Left lung (tissue), 10 donors: Measurements from ENCODE around the gene INSYN2A. TPM values are rescaled to one million over a fixed set of nuclear protein-coding genes. Genes with fewer than 3 reads are reported as not detected.
A peak's percentile ranks its signal among the peaks of the same experiment; 100 is the strongest.

ENCODE experiments used
- ATAC-seq: fragments of 200-7000 bp; cut with Tn5 transposase; one replicate; pipeline ENCODE4 v1.9.1; 2020; ENCODE audit warnings: moderate library complexity
- DNase-seq, 4 donors: peaks; one replicate each; pipeline ENCODE4 v3.0.0-alpha.2; 2013 to 2020
- H3K27ac ChIP-seq, 2 donors: fragments of 200-600 bp; sonication (generic) in 1 of 2; one replicate each; pipeline versions ENCODE4 v1.5.0 to v1.8.0; 2020 to 2021
- H3K27me3 ChIP-seq, 2 donors: fragments of 200-600 bp; sonication (generic) in 1 of 2; one replicate each; pipeline versions ENCODE4 v1.5.0 to v1.8.0; 2020 to 2021
- H3K36me3 ChIP-seq, 2 donors: fragments of 200-600 bp; sonication (generic) in 1 of 2; one replicate each; pipeline versions ENCODE4 v1.5.0 to v1.8.0; 2020 to 2021
- H3K4me1 ChIP-seq, 2 donors: fragments of 200-600 bp; one replicate each; pipeline ENCODE4 v1.8.0; 2021
- H3K4me3 ChIP-seq, 2 donors: fragments of 200-600 bp; sonication (generic) in 1 of 2; one replicate each; pipeline versions ENCODE4 v1.5.0 to v1.8.0; 2020 to 2021; ENCODE audit warnings: mild to moderate bottlenecking in 1 of 2
- H3K9me3 ChIP-seq, 2 donors: fragments of 200-600 bp; sonication (generic) in 1 of 2; one replicate each; pipeline versions ENCODE4 v1.5.0 to v1.8.0; 2020 to 2021
- CTCF ChIP-seq, 2 donors: fragments of 200-600 bp; sonication (generic) in 1 of 2; IDR thresholded peaks; one replicate each; pipeline versions ENCODE4 v1.5.0 to v1.8.0; 2021; ENCODE audit warnings: antibody characterized with exemption in 2 of 2
- intact Hi-C, 2 donors: fragments of 100-400 bp; cut with DNase I; formaldehyde crosslinking; loops; one replicate each; pipeline versions ENCODE4 v1.11.2 to v1.14.2; 2022
- polyA plus RNA-seq, 6 donors: library from polyadenylated mRNA; unstranded; fragments of 120-200 nt; gene quantifications; one replicate each; pipeline ENCODE4 v1.2.1, GENCODE V29; 2013; ENCODE audit not compliant: insufficient read length in 6 of 6
- total RNA-seq, 2 donors: library from RNA; stranded (reverse); fragmentation: NEBNext Ultra II Directional; extraction: Animal tissue kit (Norgen Biotek cat#: 25700); gene quantifications; one replicate each; pipeline ENCODE4 v1.2.1, GENCODE V29; 2021
- donor health status: DM: no; HTN: yes; CAD: no.
- donor health status: DM: no; HTN: no; CAD: no.

The INSYN2A gene
- total and polyA plus RNA-seq, 8 donors: 0.10 to 2.5 (median 1.6) TPM

GRCh38 chr10:127148933-127149220 is 47.5 kb downstream of the INSYN2A start:
- DNase-seq: no peak
- no peaks in the 10 kb centered on the region for H3K27me3 ChIP-seq
- H3K36me3 ChIP-seq: no peaks in the 10 kb centered on the region
- peak overlapping the region in 1 of 2 donors; percentile 37 for H3K27ac ChIP-seq
- no peak for TF ChIP-seq CTCF (IDR thresholded peaks at IDR 0.05)
- peaks cover 0 to 16% of the 10 kb centered on the region in 2 donors for H3K4me1 ChIP-seq
- no peak for ATAC-seq
- intact Hi-C loops: no loop called here
- no peak overlapping the region for H3K4me3 ChIP-seq
- H3K9me3 ChIP-seq: no peaks in the 10 kb centered on the region

GRCh38 chr10:127148066-127148932 is 48.1 kb downstream of the INSYN2A start:
- DNase-seq (no peak), ATAC-seq (no peak)
- H3K27me3 ChIP-seq: no peaks in the 10 kb centered on the region
- intact Hi-C loops: no loop called here
- H3K4me3 ChIP-seq: no peak overlapping the region
- TF ChIP-seq CTCF (IDR thresholded peaks at IDR 0.05): no peak
- H3K36me3 ChIP-seq: no peaks in the 10 kb centered on the region
- H3K4me1 ChIP-seq: peaks cover 0 to 16% of the 10 kb centered on the region in 2 donors
- H3K27ac ChIP-seq: peak overlapping the region in 1 of 2 donors; percentile 37
- no peaks in the 10 kb centered on the region for H3K9me3 ChIP-seq

- H3K36me3 ChIP-seq: no peaks in the 10 kb centered on the region
Observed at GRCh38 chr10:127146661-127147060, 49.7 kb downstream of the INSYN2A start.

More at GRCh38 chr10:127146661-127147060, 49.7 kb downstream of the INSYN2A start:
- H3K4me1 ChIP-seq: peaks cover 0 to 6% of the 10 kb centered on the region in 2 donors
- DNase-seq (no peak), ATAC-seq (no peak)
- H3K4me3 ChIP-seq: no peak overlapping the region
- no peaks in the 10 kb centered on the region for H3K27me3 ChIP-seq
- TF ChIP-seq CTCF (IDR thresholded peaks at IDR 0.05): no peak
- H3K9me3 ChIP-seq: no peaks in the 10 kb centered on the region
- intact Hi-C loops: no loop called here
- no peak overlapping the region for H3K27ac ChIP-seq
